Ascending aorta (tissue), 2 donors: ENCODE measurements around the gene ZMYM5. TPM values are rescaled to one million over a fixed set of nuclear protein-coding genes. Genes with fewer than 3 reads are reported as not detected.

ENCODE experiments used
- DNase-seq, 2 donors: peaks; one replicate each; pipeline ENCODE4 v3.0.0-alpha.2; 2019; ENCODE audit warnings: low spot score in 2 of 2
- H3K27ac ChIP-seq, 2 donors: fragments of 200-600 bp; sonication (generic); one replicate each; pipeline ENCODE4 v1.5.1; 2016 to 2017; ENCODE audit warnings: mild to moderate bottlenecking in 1 of 2
- H3K27me3 ChIP-seq: fragments of 200-600 bp; sonication (generic); one replicate; pipeline ENCODE4 v1.5.1; 2017
- H3K36me3 ChIP-seq, 2 donors: fragments of 200-600 bp; sonication (generic); one replicate each; pipeline ENCODE4 v1.5.1; 2016
- H3K4me1 ChIP-seq, 2 donors: fragments of 200-600 bp; sonication (generic); one replicate each; pipeline ENCODE4 v1.5.1; 2016 to 2017; ENCODE audit warnings: mild to moderate bottlenecking in 1 of 2
- H3K4me3 ChIP-seq, 2 donors: fragments of 200-600 bp; sonication (generic); one replicate each; pipeline ENCODE4 v1.5.1; 2016 to 2017; ENCODE audit warnings: mild to moderate bottlenecking in 1 of 2
- H3K9me3 ChIP-seq, 2 donors: fragments of 200-600 bp; sonication (generic); one replicate each; pipeline ENCODE4 v1.5.1; 2016
- intact Hi-C: fragments of 100-400 bp; cut with DNase I; formaldehyde crosslinking; loops from one replicate; pipeline ENCODE4 v1.15.1; 2023
- total RNA-seq: library from RNA; depleted of rRNA; stranded (reverse); fragments of >200 nt; gene quantifications from one replicate; pipeline ENCODE4 v1.1.0, GENCODE V29; 2016
- TF ChIP-seq, protein P1 (sequence below), 3 experiments: fragments of 200-600 bp in 2 of 3; fragments of 450-650 bp in 1 of 3; sonication (generic) in 2 of 3; IDR thresholded peaks; one replicate each; pipeline ENCODE4 v1.5.1; 2016 to 2019; ENCODE audit warnings: antibody characterized with exemption in 3 of 3, mild to moderate bottlenecking in 1 of 3, moderate library complexity in 1 of 3

The ZMYM5 gene
- total RNA-seq, 1 donor from 2014 or later = 14.2 TPM

DNA sequence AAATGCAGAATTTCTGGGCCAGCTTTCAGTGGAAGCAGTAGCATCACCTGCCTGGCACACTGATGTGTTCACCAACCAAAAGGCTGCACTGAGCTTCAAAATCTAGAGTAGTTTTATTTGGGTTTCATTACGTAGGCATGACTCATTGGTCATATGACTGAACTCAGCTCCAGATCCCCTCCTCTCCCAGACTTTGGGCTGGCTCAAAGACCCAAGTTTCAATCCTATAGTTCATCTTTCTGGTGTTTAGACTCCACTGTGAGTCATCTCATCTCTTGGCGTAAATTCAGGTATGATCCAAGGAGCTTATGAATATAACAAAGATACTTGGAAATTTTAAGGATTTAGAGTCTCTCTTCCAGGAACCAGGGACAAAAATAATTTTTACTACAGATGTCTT is 17.7 kb downstream of the ZMYM5 start:
- Histone ChIP-seq H3K4me3 (no peak overlapping the region), H3K9me3 (no peaks in the 10 kb centered on the region), H3K27me3 (no peaks in the 10 kb centered on the region), H3K4me1 (peaks cover 0 to 26% of the 10 kb centered on the region in 2 donors), H3K27ac (peak overlapping the region; percentile 38 to 47), H3K36me3 (peaks cover 6 to 24% of the 10 kb centered on the region in 2 donors)
- DNase-seq = peak in 1 of 2 donors; percentile 73
- intact Hi-C loops = loop anchor here (1.0 to 5.0 kb wide), 2 partner anchors 18 to 63 kb away; partner anchors contain the start of genes PSPC1 and ZMYM5
- TF ChIP-seq, protein P1, sequence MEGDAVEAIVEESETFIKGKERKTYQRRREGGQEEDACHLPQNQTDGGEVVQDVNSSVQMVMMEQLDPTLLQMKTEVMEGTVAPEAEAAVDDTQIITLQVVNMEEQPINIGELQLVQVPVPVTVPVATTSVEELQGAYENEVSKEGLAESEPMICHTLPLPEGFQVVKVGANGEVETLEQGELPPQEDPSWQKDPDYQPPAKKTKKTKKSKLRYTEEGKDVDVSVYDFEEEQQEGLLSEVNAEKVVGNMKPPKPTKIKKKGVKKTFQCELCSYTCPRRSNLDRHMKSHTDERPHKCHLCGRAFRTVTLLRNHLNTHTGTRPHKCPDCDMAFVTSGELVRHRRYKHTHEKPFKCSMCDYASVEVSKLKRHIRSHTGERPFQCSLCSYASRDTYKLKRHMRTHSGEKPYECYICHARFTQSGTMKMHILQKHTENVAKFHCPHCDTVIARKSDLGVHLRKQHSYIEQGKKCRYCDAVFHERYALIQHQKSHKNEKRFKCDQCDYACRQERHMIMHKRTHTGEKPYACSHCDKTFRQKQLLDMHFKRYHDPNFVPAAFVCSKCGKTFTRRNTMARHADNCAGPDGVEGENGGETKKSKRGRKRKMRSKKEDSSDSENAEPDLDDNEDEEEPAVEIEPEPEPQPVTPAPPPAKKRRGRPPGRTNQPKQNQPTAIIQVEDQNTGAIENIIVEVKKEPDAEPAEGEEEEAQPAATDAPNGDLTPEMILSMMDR (IDR thresholded peaks at IDR 0.05) = no peak

DNA sequence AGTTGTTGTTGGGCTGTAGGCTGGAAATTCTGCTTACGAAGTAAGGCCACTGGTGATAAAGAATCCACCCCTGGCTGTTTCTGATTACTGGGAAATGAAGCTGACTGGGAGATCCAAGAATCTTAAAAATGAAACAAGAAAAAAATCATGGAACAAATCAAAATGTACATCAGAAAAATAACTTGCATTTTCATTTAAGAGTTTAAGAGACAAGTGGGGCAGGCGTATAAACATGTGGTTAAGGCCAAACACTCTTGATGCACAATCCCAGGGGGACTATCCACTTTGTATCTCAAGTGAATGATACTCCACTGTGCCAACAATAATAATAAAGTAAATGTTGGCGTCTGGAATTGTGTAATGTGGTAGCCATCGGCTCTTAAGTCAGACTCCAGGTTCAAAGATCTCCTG is 24.6 kb downstream of the ZMYM5 start:
- Histone ChIP-seq H3K9me3 (no peaks in the 10 kb centered on the region), H3K36me3 (peaks cover 22 to 38% of the 10 kb centered on the region in 2 donors), H3K27ac (no peak overlapping the region), H3K4me1 (peaks cover 0 to 16% of the 10 kb centered on the region in 2 donors), H3K4me3 (no peak overlapping the region), H3K27me3 (no peaks in the 10 kb centered on the region)
- TF ChIP-seq, protein P1 (IDR thresholded peaks at IDR 0.05) = no peak
- intact Hi-C loops = no loop called here
- no peak for DNase-seq

DNA sequence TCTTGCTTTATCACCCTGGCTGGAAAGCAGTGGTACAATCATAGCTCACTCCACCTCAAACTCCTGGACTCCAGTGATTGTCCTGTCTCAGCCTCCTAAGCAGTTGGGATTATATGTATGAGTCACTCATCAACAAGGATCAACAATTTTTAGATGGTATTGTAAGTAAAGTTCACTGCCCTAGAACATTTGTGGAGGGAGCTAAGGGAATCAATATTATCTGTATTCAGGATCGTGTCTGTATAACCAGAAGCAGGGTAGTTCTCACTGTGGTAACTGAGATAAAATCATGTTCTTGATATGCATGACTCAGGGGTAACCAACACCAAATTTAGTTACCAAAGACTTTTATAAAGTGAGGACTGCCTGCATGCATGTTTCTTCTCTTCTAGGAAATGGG is 27.0 kb downstream of the ZMYM5 start:
- no peak for DNase-seq
- TF ChIP-seq, protein P1 (IDR thresholded peaks at IDR 0.05) = no peak
- no peaks in the 10 kb centered on the region for H3K27me3 ChIP-seq
- H3K4me1 ChIP-seq = peaks cover 0 to 6% of the 10 kb centered on the region in 2 donors
- H3K27ac ChIP-seq = no peak overlapping the region
- H3K36me3 ChIP-seq = peaks cover 38 to 51% of the 10 kb centered on the region in 2 donors
- H3K9me3 ChIP-seq = no peaks in the 10 kb centered on the region
- intact Hi-C loops = no loop called here
- H3K4me3 ChIP-seq = no peak overlapping the region

DNA sequence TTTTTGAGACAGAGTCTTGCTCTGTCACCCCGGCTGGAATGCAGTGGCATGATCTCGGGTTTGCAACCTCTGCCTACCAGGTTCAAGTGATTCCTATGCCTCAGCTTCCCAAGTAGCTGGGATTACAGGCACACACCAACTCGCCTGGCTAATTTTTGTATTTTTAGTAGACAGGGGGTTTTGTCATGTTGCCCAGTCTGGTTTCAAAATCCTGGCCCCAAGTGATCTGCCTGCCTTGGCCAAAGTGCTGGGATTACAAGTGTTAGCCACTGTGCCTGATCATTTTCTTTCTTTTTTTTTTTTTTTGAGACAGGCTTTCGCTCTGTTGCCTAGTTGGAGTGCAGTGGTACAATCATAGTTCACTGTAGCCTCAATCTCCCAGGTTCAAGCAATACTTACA is 28.7 kb downstream of the ZMYM5 start:
- peaks cover 38 to 66% of the 10 kb centered on the region in 2 donors for H3K36me3 ChIP-seq
- H3K27ac ChIP-seq = no peak overlapping the region
- H3K4me3 ChIP-seq = no peak overlapping the region
- no peaks in the 10 kb centered on the region for H3K27me3 ChIP-seq
- intact Hi-C loops = no loop called here
- peaks cover 0 to 5% of the 10 kb centered on the region in 2 donors for H3K4me1 ChIP-seq
- TF ChIP-seq, protein P1 (IDR thresholded peaks at IDR 0.05) = no peak
- DNase-seq = no peak
- H3K9me3 ChIP-seq = no peaks in the 10 kb centered on the region

DNA sequence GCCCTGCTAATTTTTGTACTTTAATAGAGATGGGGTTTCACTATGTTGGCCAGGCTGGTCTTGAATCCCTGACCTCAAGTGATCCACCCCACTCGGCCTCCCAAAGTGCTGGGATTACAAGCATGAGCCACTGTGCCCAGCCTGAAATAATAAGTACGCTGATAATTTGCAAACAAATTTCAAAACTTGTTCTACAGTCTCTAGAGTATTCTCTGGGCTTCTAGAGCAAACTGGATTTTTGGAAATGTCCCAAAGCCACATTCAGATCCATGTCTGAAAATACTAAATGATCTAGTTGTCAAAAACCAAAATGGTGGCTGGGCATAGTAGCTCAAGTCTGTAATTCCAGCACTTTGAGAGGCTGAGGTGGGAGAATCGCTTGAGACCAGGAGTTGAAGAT is 40.8 kb downstream of the ZMYM5 start:
- Histone ChIP-seq H3K27ac (no peak overlapping the region), H3K4me3 (no peak overlapping the region), H3K9me3 (no peaks in the 10 kb centered on the region), H3K4me1 (no peaks in the 10 kb centered on the region), H3K36me3 (peaks cover 29 to 35% of the 10 kb centered on the region in 2 donors), H3K27me3 (no peaks in the 10 kb centered on the region)
- DNase-seq = no peak
- intact Hi-C loops = no loop called here
- TF ChIP-seq, protein P1 (IDR thresholded peaks at IDR 0.05) = no peak
